HepG2 (cell line): ENCODE results near the gene OVCH2.

Source experiments
- EP300 ChIP-seq, 3 experiments: sonication (generic) in 1 of 3; formaldehyde crosslinking in 1 of 3; IDR thresholded peaks; 2 replicates each; pipeline versions ENCODE4 v1.5.1 to v1.6.1; 2011 to 2020; ENCODE audit warnings: low read depth in 2 of 3, low read length in 2 of 3, borderline replicate concordance in 1 of 3, improper control_type of control experiment in 1 of 3, mild to moderate bottlenecking in 1 of 3, missing genetic modification reagents in 1 of 3, moderate library complexity in 1 of 3
- HNRNPLL ChIP-seq: fragments of 200-400 bp; formaldehyde crosslinking; IDR thresholded peaks from 2 replicates; pipeline ENCODE4 v1.6.1; 2017; ENCODE audit warnings: mild to moderate bottlenecking, low read depth, low read length; ENCODE audit not compliant: poor library complexity, severe bottlenecking
- MATR3 ChIP-seq: sonication (generic); formaldehyde crosslinking; IDR thresholded peaks from 2 replicates; pipeline ENCODE4 v1.4.0; 2020; ENCODE audit warnings: missing genetic modification reagents
- SNRNP70 ChIP-seq: fragments of 200-400 bp; formaldehyde crosslinking; IDR thresholded peaks from 2 replicates; pipeline ENCODE4 v1.6.1; 2017; ENCODE audit warnings: mild to moderate bottlenecking, low read depth, low read length, moderate library complexity
- SP4 ChIP-seq: sonication (generic); formaldehyde crosslinking; IDR thresholded peaks from 2 replicates; pipeline ENCODE4 v1.8.1; 2023; ENCODE audit warnings: mild to moderate bottlenecking, missing genetic modification reagents
- TF ChIP-seq, protein P1 (sequence below): sonication (generic); formaldehyde crosslinking; IDR thresholded peaks from 2 replicates; pipeline ENCODE4 v1.5.0; 2020; ENCODE audit warnings: mild to moderate bottlenecking, missing genetic modification reagents, moderate library complexity

DNA sequence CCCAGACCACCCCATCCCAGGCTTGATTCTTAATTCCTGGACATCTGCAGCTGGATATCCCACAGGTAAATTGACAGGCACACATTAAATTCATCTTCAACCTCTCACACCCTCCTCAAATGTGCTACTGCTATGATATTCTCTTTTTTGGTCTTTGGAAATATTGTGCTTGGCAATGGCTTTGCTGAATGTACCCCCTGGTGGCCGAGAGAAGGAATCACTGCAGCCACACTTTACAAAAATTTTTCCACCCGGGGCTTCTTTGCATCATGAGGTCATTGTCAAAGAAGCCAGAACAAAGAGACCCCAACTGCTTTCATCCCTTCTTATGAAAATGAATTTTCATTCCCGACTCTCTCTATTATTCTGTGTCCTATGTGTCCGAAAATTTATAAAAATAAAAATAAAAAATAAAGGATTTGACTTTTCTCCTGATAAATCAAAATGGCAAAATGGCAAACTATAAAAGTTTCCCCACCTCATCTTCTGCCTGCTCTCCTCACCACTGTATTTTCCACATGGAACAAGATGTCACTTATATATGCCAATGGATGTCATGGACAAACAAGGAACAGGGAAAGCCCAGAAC, 17.9 kb downstream of the OVCH2 start:
- TF ChIP-seq SP4 (CRISPR knock-in tag) (no peak), EP300 (IDR thresholded peaks at IDR 0.05; ENCODE audit: low read depth in 2 of 2, low read length in 2 of 2) (no peak), EP300 (CRISPR knock-in tag; IDR thresholded peaks at IDR 0.05; ENCODE audit: borderline replicate concordance) (no peak), HNRNPLL (no peak), MATR3 (no peak), SNRNP70 (no peak)
- TF ChIP-seq, protein P1, sequence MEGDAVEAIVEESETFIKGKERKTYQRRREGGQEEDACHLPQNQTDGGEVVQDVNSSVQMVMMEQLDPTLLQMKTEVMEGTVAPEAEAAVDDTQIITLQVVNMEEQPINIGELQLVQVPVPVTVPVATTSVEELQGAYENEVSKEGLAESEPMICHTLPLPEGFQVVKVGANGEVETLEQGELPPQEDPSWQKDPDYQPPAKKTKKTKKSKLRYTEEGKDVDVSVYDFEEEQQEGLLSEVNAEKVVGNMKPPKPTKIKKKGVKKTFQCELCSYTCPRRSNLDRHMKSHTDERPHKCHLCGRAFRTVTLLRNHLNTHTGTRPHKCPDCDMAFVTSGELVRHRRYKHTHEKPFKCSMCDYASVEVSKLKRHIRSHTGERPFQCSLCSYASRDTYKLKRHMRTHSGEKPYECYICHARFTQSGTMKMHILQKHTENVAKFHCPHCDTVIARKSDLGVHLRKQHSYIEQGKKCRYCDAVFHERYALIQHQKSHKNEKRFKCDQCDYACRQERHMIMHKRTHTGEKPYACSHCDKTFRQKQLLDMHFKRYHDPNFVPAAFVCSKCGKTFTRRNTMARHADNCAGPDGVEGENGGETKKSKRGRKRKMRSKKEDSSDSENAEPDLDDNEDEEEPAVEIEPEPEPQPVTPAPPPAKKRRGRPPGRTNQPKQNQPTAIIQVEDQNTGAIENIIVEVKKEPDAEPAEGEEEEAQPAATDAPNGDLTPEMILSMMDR (CRISPR knock-in tag), result peak; percentile 64
